DOHH2 (cell line): Measurements from ENCODE around the gene EGF.

Experiments
- H3F3A ChIP-seq: fragments of 200-600 bp; sonication (generic), shearing (Covaris generic); 2 replicates; pipeline ENCODE4 v1.6.0; 2016; ENCODE audit warnings: antibody characterized with exemption, mild to moderate bottlenecking; ENCODE audit not compliant: control insufficient read depth, insufficient read depth
- H3K27ac ChIP-seq: fragments of 200-600 bp; sonication (generic); 2 replicates; pipeline ENCODE4 v1.5.1; 2014; ENCODE audit warnings: low read depth, mild to moderate bottlenecking, low read length, moderate library complexity
- H3K27me3 ChIP-seq: fragments of 200-600 bp; sonication (generic); 2 replicates; pipeline ENCODE4 v1.6.1; 2014; ENCODE audit warnings: mild to moderate bottlenecking, low read length, mixed read lengths; ENCODE audit not compliant: control insufficient read depth
- H3K36me3 ChIP-seq: fragments of 200-600 bp; sonication (generic); 2 replicates; pipeline ENCODE4 v1.6.1; 2014; ENCODE audit warnings: mild to moderate bottlenecking, low read length, moderate library complexity, mixed read lengths; ENCODE audit not compliant: control insufficient read depth
- H3K4me1 ChIP-seq: fragments of 200-600 bp; sonication (generic); 2 replicates; pipeline ENCODE4 v1.6.1; 2014; ENCODE audit warnings: mild to moderate bottlenecking, low read length, mixed read lengths; ENCODE audit not compliant: control insufficient read depth
- H3K4me2 ChIP-seq: fragments of 200-600 bp; sonication (generic); 2 replicates; pipeline ENCODE4 v1.6.0; 2014; ENCODE audit warnings: mild to moderate bottlenecking, low read length, moderate library complexity
- H3K4me3 ChIP-seq: fragments of 200-600 bp; sonication (generic); 2 replicates; pipeline ENCODE4 v1.5.1; 2014; ENCODE audit warnings: mild to moderate bottlenecking, low read length, mixed read lengths
- H3K79me2 ChIP-seq: fragments of 200-600 bp; sonication (generic); 2 replicates; pipeline ENCODE4 v1.6.1; 2014; ENCODE audit warnings: mild to moderate bottlenecking, low read length, mixed read lengths; ENCODE audit not compliant: control insufficient read depth
- H3K9me2 ChIP-seq: fragments of 200-600 bp; sonication (generic); replicated peaks from 2 replicates; pipeline ENCODE4 v1.6.1; 2014; ENCODE audit warnings: mild to moderate bottlenecking, low read length, mixed read lengths; ENCODE audit not compliant: control insufficient read depth
- H3K9me3 ChIP-seq: fragments of 200-600 bp; sonication (generic); 2 replicates; pipeline ENCODE4 v1.6.1; 2014; ENCODE audit warnings: antibody characterized with exemption, low read length, mixed read lengths; ENCODE audit not compliant: control insufficient read depth, insufficient read depth
- H4K20me1 ChIP-seq: fragments of 200-600 bp; sonication (generic); 2 replicates; pipeline ENCODE4 v1.6.0; 2014; ENCODE audit warnings: low read depth, mild to moderate bottlenecking, antibody characterized with exemption, low read length, moderate library complexity; ENCODE audit not compliant: control insufficient read depth, insufficient read depth
- CTCF ChIP-seq: fragments of 200-600 bp; sonication (generic); IDR thresholded peaks from one replicate; pipeline ENCODE4 v1.5.1; 2014; ENCODE audit warnings: antibody characterized with exemption, mild to moderate bottlenecking, low read depth, low read length; ENCODE audit not compliant: poor library complexity, severe bottlenecking
- EZH2phosphoT487 ChIP-seq: fragments of 200-600 bp; sonication (generic); IDR thresholded peaks from 2 replicates; pipeline ENCODE4 v1.6.1; 2017; ENCODE audit warnings: borderline replicate concordance, mild to moderate bottlenecking, antibody characterized with exemption, low read length, moderate library complexity, mixed read lengths

The EGF gene

DNA sequence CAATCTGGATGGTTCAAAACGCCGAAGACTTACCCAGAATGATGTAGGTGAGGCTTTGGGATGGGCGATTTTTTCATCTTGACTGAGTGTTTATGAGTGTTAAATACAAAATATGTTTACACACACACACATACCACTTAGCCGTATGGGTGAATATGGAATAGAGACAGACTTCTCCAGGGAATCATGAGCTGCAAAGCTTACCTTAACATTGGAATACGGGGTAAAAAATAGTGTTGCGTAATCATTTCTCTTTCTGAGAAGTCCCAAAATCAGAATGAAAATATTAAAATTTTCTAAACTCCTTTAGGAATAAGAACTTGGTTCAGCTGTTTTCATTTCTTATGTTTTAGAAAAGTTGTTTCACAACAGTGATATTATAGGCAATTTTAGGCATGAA lies 63.5 kb downstream of the EGF start:
- Histone ChIP-seq H3K4me3 (no peak overlapping the region), H3K27ac (no peak overlapping the region), H3K4me1 (peaks cover 8% of the 10 kb centered on the region; the same call in 1 of the 2 replicates), H3K36me3 (no peaks in the 10 kb centered on the region), H4K20me1 (no peaks in the 10 kb centered on the region), H3K4me2 (no peak overlapping the region), H3F3A (no peaks in the 10 kb centered on the region), H3K9me2 (no peaks in the 10 kb centered on the region), H3K79me2 (no peaks in the 10 kb centered on the region), H3K9me3 (no peaks in the 10 kb centered on the region), H3K27me3 (no peaks in the 10 kb centered on the region)
- TF ChIP-seq CTCF (no peak), EZH2phosphoT487 (no peak)

DNA sequence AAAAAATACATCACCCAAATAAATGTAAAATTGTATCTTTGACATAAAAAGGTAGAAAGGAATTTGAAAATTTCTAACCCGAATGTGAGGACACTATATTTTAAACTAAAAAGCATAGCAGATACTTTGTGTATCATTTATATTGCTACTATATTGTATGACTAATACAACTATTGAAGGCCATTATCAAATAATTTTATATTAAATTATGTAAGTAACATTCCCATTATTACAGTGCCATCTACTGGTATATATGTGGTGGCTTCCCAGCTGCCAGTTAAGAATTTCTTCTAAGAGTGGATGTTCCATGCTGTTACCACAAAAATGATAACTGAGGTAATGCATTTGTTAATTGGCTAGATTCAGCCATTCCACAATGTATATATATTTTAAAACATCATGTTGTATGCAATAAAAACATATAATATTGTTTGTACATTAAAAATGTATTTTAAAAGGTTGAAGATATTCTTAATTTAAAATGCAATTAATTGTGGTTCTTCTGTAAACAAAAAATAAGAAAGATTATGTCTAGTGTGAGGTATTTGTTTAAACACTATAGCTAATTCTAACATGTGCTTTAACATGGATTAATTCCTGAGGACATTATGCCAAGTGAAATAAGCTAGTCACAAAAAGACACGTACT lies 65.3 kb downstream of the EGF start:
- Histone ChIP-seq H4K20me1 (no peaks in the 10 kb centered on the region), H3F3A (no peaks in the 10 kb centered on the region)
- TF ChIP-seq CTCF (peak; percentile 50), EZH2phosphoT487 (no peak)

DNA sequence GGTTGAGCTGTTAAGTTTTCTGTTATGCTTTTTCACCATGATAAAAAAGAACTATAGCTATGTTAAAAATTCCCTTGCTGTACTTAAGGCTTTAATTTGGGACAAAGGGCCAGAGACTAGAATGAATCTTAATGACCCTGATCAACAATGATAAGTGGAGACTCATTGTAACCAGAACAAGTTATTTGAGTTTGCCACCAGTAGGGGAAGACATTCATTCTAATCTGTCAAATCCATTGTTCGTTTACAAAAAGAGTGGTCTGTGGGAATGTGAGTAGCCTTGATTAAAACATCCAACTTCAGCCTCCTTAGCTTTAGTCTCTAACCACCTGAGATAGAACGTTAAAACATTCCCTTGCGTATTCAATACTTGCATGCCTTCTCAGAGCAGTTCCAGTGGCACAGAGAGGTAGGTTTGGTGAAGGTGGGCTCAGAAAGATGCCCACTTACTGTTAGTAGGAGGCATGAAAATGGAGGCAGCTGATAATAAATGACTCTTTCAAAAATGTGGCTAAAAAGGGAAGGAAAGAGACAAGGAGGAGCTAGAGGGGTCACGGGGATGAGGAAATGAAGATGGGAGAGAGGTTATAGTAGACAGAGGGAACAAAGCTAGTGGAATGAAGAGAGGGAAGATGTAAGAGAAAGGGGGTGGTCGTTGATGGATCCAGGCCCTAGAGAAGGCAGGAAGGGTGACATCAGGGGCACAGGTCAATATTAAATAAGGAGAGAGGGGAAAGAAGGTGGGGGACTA lies 66.2 kb downstream of the EGF start:
- peaks cover 4% of the 10 kb centered on the region; the same call in 1 of the 2 replicates for H3K4me1 ChIP-seq
- TF ChIP-seq EZH2phosphoT487 (no peak), CTCF (peak; percentile 30)
- H3K27me3 ChIP-seq: no peaks in the 10 kb centered on the region
- H3K36me3 ChIP-seq: no peaks in the 10 kb centered on the region
- H3K79me2 ChIP-seq: no peaks in the 10 kb centered on the region
- H3K4me2 ChIP-seq: no peak overlapping the region
- H3K27ac ChIP-seq: no peak overlapping the region
- H4K20me1 ChIP-seq: no peaks in the 10 kb centered on the region
- H3F3A ChIP-seq: no peaks in the 10 kb centered on the region
- no peak overlapping the region for H3K4me3 ChIP-seq
- no peaks in the 10 kb centered on the region for H3K9me2 ChIP-seq
- no peaks in the 10 kb centered on the region for H3K9me3 ChIP-seq

More for the DNA sequence above, 65.3 kb downstream of the EGF start:
- Histone ChIP-seq H3K4me1 (peaks cover 6% of the 10 kb centered on the region; the same call in 1 of the 2 replicates), H3K4me2 (no peak overlapping the region), H3K36me3 (no peaks in the 10 kb centered on the region), H3K4me3 (no peak overlapping the region), H3K79me2 (no peaks in the 10 kb centered on the region), H3K27ac (no peak overlapping the region), H3K9me2 (no peaks in the 10 kb centered on the region), H3K9me3 (no peaks in the 10 kb centered on the region), H3K27me3 (no peaks in the 10 kb centered on the region)
